Common myeloid progenitor, CD34-positive (primary cell): ENCODE results near the gene COL5A2.

Source experiments
- CTCF ChIA-PET: fragments of 350-600 bp; sonication (Branson Sonifier 250); formaldehyde crosslinking; loops from one replicate; lab custom pipeline; 2021; ENCODE audit warnings: antibody characterized with exemption; lab: Charles Lee
- POLR2A ChIA-PET: fragments of 350-600 bp; sonication (Branson Sonifier 250); formaldehyde crosslinking; loops from one replicate; lab custom pipeline; 2021; ENCODE audit warnings: antibody characterized with exemption; lab: Charles Lee
- DNase-seq, 3 donors: peaks; one replicate each; pipeline versions ENCODE4 v3.0.0 to v3.0.0-alpha.2; 2013
- H3K27ac ChIP-seq, 2 experiments: 1 replicate in 1 of 2; 2 replicates in 1 of 2; pipeline ENCODE4 v1.7.0; 2013; ENCODE audit warnings: inconsistent platforms in 2 of 2, low read length in 2 of 2, mild to moderate bottlenecking in 2 of 2, low read depth in 1 of 2, moderate library complexity in 1 of 2; ENCODE audit not compliant: severe bottlenecking in 2 of 2, insufficient read depth in 1 of 2, poor library complexity in 1 of 2
- H3K27me3 ChIP-seq, 5 experiments: replicated peaks in 2 of 5; 1 replicate in 3 of 5; 2 replicates in 2 of 5; pipeline versions ENCODE4 v1.6.1 to v1.7.0; 2013; ENCODE audit warnings: low read length in 4 of 5, mild to moderate bottlenecking in 2 of 5, moderate library complexity in 2 of 5, inconsistent platforms in 1 of 5; ENCODE audit not compliant: insufficient read depth in 5 of 5, control insufficient read depth in 4 of 5
- H3K36me3 ChIP-seq, 4 experiments: 1 replicate in 2 of 4; 2 replicates in 2 of 4; pipeline versions ENCODE4 v1.6.1 to v1.7.0; 2013; ENCODE audit warnings: low read length in 3 of 4, control low read depth in 1 of 4, mild to moderate bottlenecking in 1 of 4; ENCODE audit not compliant: control insufficient read depth in 4 of 4, insufficient read depth in 4 of 4
- H3K4me1 ChIP-seq, 4 experiments: 1 replicate in 3 of 4; 2 replicates in 1 of 4; pipeline versions ENCODE4 v1.6.1 to v1.7.1; 2013; ENCODE audit warnings: low read length in 3 of 4, mild to moderate bottlenecking in 3 of 4, control low read depth in 1 of 4, inconsistent platforms in 1 of 4, moderate library complexity in 1 of 4; ENCODE audit not compliant: control insufficient read depth in 4 of 4, insufficient read depth in 4 of 4; ENCODE audit errors: control extremely low read depth in 1 of 4
- H3K4me3 ChIP-seq, 7 experiments: 1 replicate in 4 of 7; 2 replicates in 3 of 7; pipeline versions ENCODE4 v1.5.1 to v1.7.0; 2013; ENCODE audit warnings: mild to moderate bottlenecking in 7 of 7, low read length in 6 of 7, moderate library complexity in 6 of 7, inconsistent platforms in 2 of 7, low read depth in 2 of 7, control low read depth in 1 of 7; ENCODE audit not compliant: insufficient read depth in 4 of 7, control insufficient read depth in 1 of 7; ENCODE audit errors: extremely low read depth in 1 of 7
- H3K9me3 ChIP-seq, 5 experiments: 1 replicate in 4 of 5; 2 replicates in 1 of 5; pipeline versions ENCODE4 v1.6.1 to v1.7.1; 2013; ENCODE audit warnings: low read length in 4 of 5, mild to moderate bottlenecking in 2 of 5, inconsistent platforms in 1 of 5, low read depth in 1 of 5, moderate library complexity in 1 of 5; ENCODE audit not compliant: control insufficient read depth in 4 of 5, insufficient read depth in 2 of 5; ENCODE audit errors: control extremely low read depth in 1 of 5
- WGBS: methylation state at CpG from one replicate; pipeline ENCODE4 v1.1.5; 2013; ENCODE audit not compliant: insufficient coverage; 5-methylcytosine and 5-hydroxymethylcytosine counted together

COL5A2 gene

GRCh38 chr2:189125195-189125594 is 54.4 kb downstream of the COL5A2 start:
- no peaks in the 10 kb centered on the region for H3K27me3 ChIP-seq
- ChIA-PET POLR2A (no interaction called here), CTCF (no interaction called here)
- no peaks in the 10 kb centered on the region for H3K9me3 ChIP-seq
- H3K4me1 ChIP-seq = no peaks in the 10 kb centered on the region
- no peaks in the 10 kb centered on the region for H3K36me3 ChIP-seq
- no peak for DNase-seq
- H3K4me3 ChIP-seq = no peak overlapping the region
- no peak overlapping the region for H3K27ac ChIP-seq

GRCh38 chr2:189124175-189124574 is 55.4 kb downstream of the COL5A2 start:
- H3K27me3 ChIP-seq = no peaks in the 10 kb centered on the region
- no peaks in the 10 kb centered on the region for H3K36me3 ChIP-seq
- no peaks in the 10 kb centered on the region for H3K4me1 ChIP-seq
- ChIA-PET CTCF (interaction anchor here (1.7 kb wide), 1 partner anchor 19 kb away, joined by 6 read pairs; no protein-coding TSS in a partner anchor), POLR2A (no interaction called here)
- no peaks in the 10 kb centered on the region for H3K9me3 ChIP-seq
- DNase-seq = no peak
- H3K27ac ChIP-seq = no peak overlapping the region
- WGBS = no CpG with 5 or more reads among the region's 5 CpGs
- H3K4me3 ChIP-seq = no peak overlapping the region

GRCh38 chr2:189118386-189118785 is 61.2 kb downstream of the COL5A2 start:
- ChIA-PET CTCF (interaction anchor here (0.9 to 1.8 kb wide), 3 partner anchors 13 to 24 kb away, joined by 3 to 4 read pairs (median 3); no protein-coding TSS in a partner anchor), POLR2A (no interaction called here)
- H3K4me1 ChIP-seq = no peaks in the 10 kb centered on the region
- H3K9me3 ChIP-seq = no peaks in the 10 kb centered on the region
- no peak for DNase-seq
- no peaks in the 10 kb centered on the region for H3K36me3 ChIP-seq
- H3K4me3 ChIP-seq = no peak overlapping the region
- H3K27ac ChIP-seq = no peak overlapping the region
- no peaks in the 10 kb centered on the region for H3K27me3 ChIP-seq

DNA sequence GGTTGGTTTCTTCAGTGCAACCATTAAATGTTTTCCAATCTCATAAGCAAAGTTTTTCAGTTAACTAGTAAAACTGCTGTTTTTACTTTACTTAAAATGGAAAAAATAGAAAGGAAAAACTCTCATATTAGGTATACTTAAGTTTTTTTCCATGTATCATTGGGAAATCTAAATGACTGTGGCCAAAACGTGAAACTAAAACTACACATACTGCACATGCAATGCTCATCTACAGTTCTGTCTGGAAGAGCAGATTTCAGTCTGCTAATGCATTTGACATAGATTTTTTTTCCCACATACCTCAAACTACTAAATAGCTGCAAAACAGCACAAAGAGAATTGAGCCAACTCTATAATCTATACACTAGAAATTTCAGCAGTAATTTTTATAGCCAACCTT is 62.6 kb downstream of the COL5A2 start:
- Histone ChIP-seq H3K36me3 (no peaks in the 10 kb centered on the region), H3K27me3 (no peaks in the 10 kb centered on the region), H3K9me3 (no peaks in the 10 kb centered on the region), H3K4me1 (no peaks in the 10 kb centered on the region), H3K27ac (no peak overlapping the region), H3K4me3 (no peak overlapping the region)
- WGBS = 86% methylated on average over 1 of the region's 1 CpG
- CTCF ChIA-PET = interaction anchor here (1.1 kb wide), 1 partner anchor 27 kb away, joined by 3 read pairs; no protein-coding TSS in a partner anchor
- DNase-seq = no peak
- POLR2A ChIA-PET = no interaction called here

- CTCF ChIA-PET = interaction anchor here (0.9 to 1.5 kb wide), 4 partner anchors 12 to 172 kb away, joined by 3 to 4 read pairs (median 3); no protein-coding TSS in a partner anchor
- H3K9me3 ChIP-seq = no peaks in the 10 kb centered on the region
- H3K36me3 ChIP-seq = no peaks in the 10 kb centered on the region
- no peak for DNase-seq
- WGBS = 100% methylated on average over 1 of the region's 4 CpGs
- no peaks in the 10 kb centered on the region for H3K4me1 ChIP-seq
- H3K4me3 ChIP-seq = no peak overlapping the region
- H3K27me3 ChIP-seq = no peaks in the 10 kb centered on the region
- H3K27ac ChIP-seq = no peak overlapping the region
- POLR2A ChIA-PET = no interaction called here
Observed at GRCh38 chr2:189116087-189116486, 63.5 kb downstream of the COL5A2 start.

- no peak overlapping the region for H3K4me3 ChIP-seq
- no peaks in the 10 kb centered on the region for H3K36me3 ChIP-seq
- H3K27me3 ChIP-seq = no peaks in the 10 kb centered on the region
- peak in 2 of 3 donors; percentile 14 to 15 for DNase-seq
- WGBS = no CpG with 5 or more reads among the region's 2 CpGs
- ChIA-PET CTCF (interaction anchor here (0.9 to 1.5 kb wide), 2 partner anchors 13 to 173 kb away, joined by 3 to 4 read pairs; no protein-coding TSS in a partner anchor), POLR2A (no interaction called here)
- no peaks in the 10 kb centered on the region for H3K9me3 ChIP-seq
- H3K27ac ChIP-seq = no peak overlapping the region
- no peaks in the 10 kb centered on the region for H3K4me1 ChIP-seq
Observed at GRCh38 chr2:189115126-189115525, 64.4 kb downstream of the COL5A2 start.

- Histone ChIP-seq H3K27me3 (no peaks in the 10 kb centered on the region), H3K4me1 (no peaks in the 10 kb centered on the region), H3K4me3 (no peak overlapping the region), H3K9me3 (no peaks in the 10 kb centered on the region), H3K27ac (no peak overlapping the region), H3K36me3 (no peaks in the 10 kb centered on the region)
- no CpG with 5 or more reads among the region's 2 CpGs for WGBS
- no peak for DNase-seq
- POLR2A ChIA-PET = no interaction called here
- CTCF ChIA-PET = no interaction called here
Observed at GRCh38 chr2:189113963-189114362, 65.6 kb downstream of the COL5A2 start.
